Memory B cell (primary cell): Measurements from ENCODE around the gene FAM184A.

Experiments
- ATAC-seq: fragments of 150-1000 bp; cut with Tn5 transposase; 2 replicates; pipeline ENCODE4 v1.10.0; 2021; ENCODE audit warnings: low read depth, mild to moderate bottlenecking, moderate library complexity
- DNase-seq, 2 donors: peaks; one replicate each; pipeline ENCODE4 v3.0.0; 2022; ENCODE audit warnings: low spot score in 2 of 2
- H3K27ac Mint-ChIP-seq: one replicate; pipeline ENCODE4 v1.8.0; 2022; ENCODE audit warnings: mild to moderate bottlenecking, moderate library complexity, mixed read lengths
- H3K27me3 Mint-ChIP-seq: one replicate; pipeline ENCODE4 v1.8.0; 2022; ENCODE audit warnings: mixed read lengths
- H3K36me3 Mint-ChIP-seq: one replicate; pipeline ENCODE4 v1.8.0; 2022; ENCODE audit warnings: mild to moderate bottlenecking, mixed read lengths
- H3K4me1 Mint-ChIP-seq: one replicate; pipeline ENCODE4 v1.8.0; 2022; ENCODE audit warnings: mixed read lengths
- H3K4me3 Mint-ChIP-seq: one replicate; pipeline ENCODE4 v1.8.0; 2022; ENCODE audit warnings: mild to moderate bottlenecking, moderate library complexity, mixed read lengths
- H3K9me3 Mint-ChIP-seq: one replicate; pipeline ENCODE4 v1.8.0; 2022; ENCODE audit warnings: mixed read lengths

Gene FAM184A

GRCh38 chr6:118993803-118994251 lies 84.6 kb downstream of the FAM184A start:
- ATAC-seq (no peak), DNase-seq (no peak)
- Mint-ChIP-seq H3K27me3 (peaks cover 2% of the 10 kb centered on the region), H3K27ac (no peak overlapping the region), H3K4me1 (no peaks in the 10 kb centered on the region), H3K9me3 (no peaks in the 10 kb centered on the region), H3K4me3 (no peak overlapping the region), H3K36me3 (no peaks in the 10 kb centered on the region)

- DNase-seq, result no peak
- no peak overlapping the region for H3K4me3 Mint-ChIP-seq
- no peaks in the 10 kb centered on the region for H3K36me3 Mint-ChIP-seq
- H3K27ac Mint-ChIP-seq, result no peak overlapping the region
- peaks cover 2% of the 10 kb centered on the region for H3K27me3 Mint-ChIP-seq
- H3K9me3 Mint-ChIP-seq, result no peaks in the 10 kb centered on the region
- no peaks in the 10 kb centered on the region for H3K4me1 Mint-ChIP-seq
- ATAC-seq, result no peak
Observed at GRCh38 chr6:118993358-118993757, 85.1 kb downstream of the FAM184A start.

- Mint-ChIP-seq H3K9me3 (no peaks in the 10 kb centered on the region), H3K4me1 (no peaks in the 10 kb centered on the region), H3K36me3 (no peaks in the 10 kb centered on the region), H3K27me3 (peaks cover 2% of the 10 kb centered on the region), H3K27ac (no peak overlapping the region), H3K4me3 (no peak overlapping the region)
- DNase-seq (no peak), ATAC-seq (no peak)
Observed at GRCh38 chr6:118992186-118992795, 86.2 kb downstream of the FAM184A start.

- no peaks in the 10 kb centered on the region for H3K36me3 Mint-ChIP-seq
- H3K27me3 Mint-ChIP-seq, result peaks cover under 1% of the 10 kb centered on the region
- H3K4me3 Mint-ChIP-seq, result no peak overlapping the region
- no peak for ATAC-seq
- no peaks in the 10 kb centered on the region for H3K4me1 Mint-ChIP-seq
- no peak for DNase-seq
- no peak overlapping the region for H3K27ac Mint-ChIP-seq
- no peaks in the 10 kb centered on the region for H3K9me3 Mint-ChIP-seq
Observed at GRCh38 chr6:118986312-118986711, 92.2 kb downstream of the FAM184A start.

- Mint-ChIP-seq H3K4me3 (no peak overlapping the region), H3K9me3 (no peaks in the 10 kb centered on the region), H3K36me3 (no peaks in the 10 kb centered on the region), H3K27me3 (no peaks in the 10 kb centered on the region), H3K4me1 (no peaks in the 10 kb centered on the region), H3K27ac (no peak overlapping the region)
- ATAC-seq (no peak), DNase-seq (no peak)
Observed at GRCh38 chr6:118985123-118985830, 93.2 kb downstream of the FAM184A start.

GRCh38 chr6:118984342-118984741 lies 94.1 kb downstream of the FAM184A start:
- no peaks in the 10 kb centered on the region for H3K4me1 Mint-ChIP-seq
- no peaks in the 10 kb centered on the region for H3K9me3 Mint-ChIP-seq
- H3K4me3 Mint-ChIP-seq, result no peak overlapping the region
- DNase-seq (no peak), ATAC-seq (no peak)
- no peak overlapping the region for H3K27ac Mint-ChIP-seq
- no peaks in the 10 kb centered on the region for H3K36me3 Mint-ChIP-seq
- H3K27me3 Mint-ChIP-seq, result no peaks in the 10 kb centered on the region

GRCh38 chr6:118982575-118982911 lies 95.9 kb downstream of the FAM184A start:
- DNase-seq, result no peak
- ATAC-seq, result no peak
- H3K4me1 Mint-ChIP-seq, result no peaks in the 10 kb centered on the region
- H3K4me3 Mint-ChIP-seq, result no peak overlapping the region
- no peaks in the 10 kb centered on the region for H3K36me3 Mint-ChIP-seq
- H3K27ac Mint-ChIP-seq, result no peak overlapping the region
- H3K9me3 Mint-ChIP-seq, result no peaks in the 10 kb centered on the region
- no peaks in the 10 kb centered on the region for H3K27me3 Mint-ChIP-seq

- Mint-ChIP-seq H3K4me1 (no peaks in the 10 kb centered on the region), H3K27me3 (no peaks in the 10 kb centered on the region), H3K9me3 (no peaks in the 10 kb centered on the region), H3K27ac (no peak overlapping the region), H3K4me3 (no peak overlapping the region), H3K36me3 (no peaks in the 10 kb centered on the region)
- no peak for DNase-seq
- ATAC-seq, result no peak
Observed at GRCh38 chr6:118981884-118982574, 96.4 kb downstream of the FAM184A start.

- H3K9me3 Mint-ChIP-seq, result no peaks in the 10 kb centered on the region
- DNase-seq, result no peak
- ATAC-seq, result no peak
- no peak overlapping the region for H3K4me3 Mint-ChIP-seq
- no peak overlapping the region for H3K27ac Mint-ChIP-seq
- no peaks in the 10 kb centered on the region for H3K4me1 Mint-ChIP-seq
- no peaks in the 10 kb centered on the region for H3K36me3 Mint-ChIP-seq
- H3K27me3 Mint-ChIP-seq, result no peaks in the 10 kb centered on the region
Observed at GRCh38 chr6:118980063-118980462, 98.4 kb downstream of the FAM184A start.

- DNase-seq (no peak), ATAC-seq (no peak)
- no peaks in the 10 kb centered on the region for H3K9me3 Mint-ChIP-seq
- no peak overlapping the region for H3K27ac Mint-ChIP-seq
- H3K36me3 Mint-ChIP-seq, result no peaks in the 10 kb centered on the region
- no peak overlapping the region for H3K4me3 Mint-ChIP-seq
- H3K4me1 Mint-ChIP-seq, result no peaks in the 10 kb centered on the region
- H3K27me3 Mint-ChIP-seq, result no peaks in the 10 kb centered on the region
Observed at GRCh38 chr6:118974790-118975189, 103.7 kb downstream of the FAM184A start.

- no peak for ATAC-seq
- H3K36me3 Mint-ChIP-seq, result no peaks in the 10 kb centered on the region
- no peak overlapping the region for H3K27ac Mint-ChIP-seq
- H3K4me3 Mint-ChIP-seq, result no peak overlapping the region
- H3K9me3 Mint-ChIP-seq, result no peaks in the 10 kb centered on the region
- DNase-seq, result no peak
- no peaks in the 10 kb centered on the region for H3K27me3 Mint-ChIP-seq
- no peaks in the 10 kb centered on the region for H3K4me1 Mint-ChIP-seq
Observed at GRCh38 chr6:118971682-118972081, 106.8 kb downstream of the FAM184A start.

GRCh38 chr6:118970866-118971265 lies 107.6 kb downstream of the FAM184A start:
- no peak for DNase-seq
- Mint-ChIP-seq H3K36me3 (no peaks in the 10 kb centered on the region), H3K4me3 (no peak overlapping the region), H3K4me1 (no peaks in the 10 kb centered on the region), H3K27me3 (no peaks in the 10 kb centered on the region), H3K9me3 (no peaks in the 10 kb centered on the region), H3K27ac (no peak overlapping the region)
- ATAC-seq, result no peak

- no peak for DNase-seq
- no peak overlapping the region for H3K4me3 Mint-ChIP-seq
- no peaks in the 10 kb centered on the region for H3K9me3 Mint-ChIP-seq
- no peaks in the 10 kb centered on the region for H3K4me1 Mint-ChIP-seq
- no peak overlapping the region for H3K27ac Mint-ChIP-seq
- H3K27me3 Mint-ChIP-seq, result no peaks in the 10 kb centered on the region
- H3K36me3 Mint-ChIP-seq, result no peaks in the 10 kb centered on the region
- ATAC-seq, result no peak
Observed at GRCh38 chr6:118968416-118968815, 110.0 kb downstream of the FAM184A start.

- Mint-ChIP-seq H3K36me3 (no peaks in the 10 kb centered on the region), H3K4me3 (no peak overlapping the region), H3K27ac (no peak overlapping the region), H3K9me3 (no peaks in the 10 kb centered on the region), H3K27me3 (no peaks in the 10 kb centered on the region), H3K4me1 (no peaks in the 10 kb centered on the region)
- DNase-seq (no peak), ATAC-seq (no peak)
Observed at GRCh38 chr6:118967239-118967638, 111.2 kb downstream of the FAM184A start.
